Activated CD8-positive, alpha-beta memory T cell treated with anti-CD3 and anti-CD28 coated beads for 4 hours (primary cell): Measurements from ENCODE around the gene CAND2.
"Not testable (repeated sequence)": the region's sequence is repeated elsewhere in the genome, so short reads cannot be mapped to it uniquely, and the experiment has no call there.

Experiments used
- DNase-seq, 2 donors: peaks; one replicate each; pipeline ENCODE4 v3.0.0-alpha.2; 2020; ENCODE audit warnings: low read depth in 2 of 2

Gene CAND2

DNA sequence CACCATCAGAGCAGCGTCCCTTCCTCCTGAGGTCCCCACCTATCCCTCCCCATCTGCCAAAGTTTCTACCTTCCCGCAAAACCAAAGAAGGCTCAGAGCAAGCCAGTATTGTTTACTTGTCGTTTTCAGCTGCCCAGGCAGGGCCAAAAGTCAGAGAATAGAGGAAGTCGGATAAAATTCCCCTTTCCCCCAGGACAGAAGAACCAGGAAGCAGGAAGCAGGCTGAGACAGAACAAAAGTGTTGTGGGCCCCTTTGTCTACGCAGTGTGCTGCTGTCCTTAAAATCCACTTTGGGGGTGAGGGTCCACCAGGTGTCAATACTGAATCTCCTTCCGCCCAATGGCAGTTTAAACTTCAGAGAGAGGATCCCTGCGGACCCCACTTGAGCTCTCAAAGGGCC is 63.4 kb downstream of the CAND2 start:
- no peak for DNase-seq

DNA sequence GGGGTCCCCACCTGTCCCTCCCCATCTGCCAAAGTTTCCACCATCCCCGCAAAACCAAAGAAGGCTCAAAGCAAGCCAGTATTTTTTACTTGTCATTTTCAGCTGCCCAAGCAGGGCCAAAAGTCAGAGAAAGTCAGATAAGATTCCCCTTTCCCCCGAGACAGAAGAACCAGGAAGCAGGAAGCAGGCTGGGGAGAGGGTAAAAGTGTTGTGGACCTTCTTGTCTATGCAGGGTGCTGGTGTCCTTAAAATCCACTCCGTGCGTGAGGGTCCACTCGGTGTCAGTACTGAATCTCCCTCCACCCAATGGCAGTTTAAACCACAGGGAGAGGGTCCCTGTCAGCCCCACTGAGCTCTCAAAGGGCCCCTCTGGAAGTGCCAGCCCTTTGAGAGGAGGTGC is 65.1 kb downstream of the CAND2 start:
- DNase-seq = no peak

- no peak for DNase-seq
These were observed 65.9 kb downstream of the CAND2 start for GRCh38 chr3:12862387-12862786.

GRCh38 chr3:12865271-12865670 is 68.8 kb downstream of the CAND2 start:
- DNase-seq = no peak

- DNase-seq = no peak
These were observed 70.4 kb downstream of the CAND2 start for GRCh38 chr3:12866836-12867235.

DNA sequence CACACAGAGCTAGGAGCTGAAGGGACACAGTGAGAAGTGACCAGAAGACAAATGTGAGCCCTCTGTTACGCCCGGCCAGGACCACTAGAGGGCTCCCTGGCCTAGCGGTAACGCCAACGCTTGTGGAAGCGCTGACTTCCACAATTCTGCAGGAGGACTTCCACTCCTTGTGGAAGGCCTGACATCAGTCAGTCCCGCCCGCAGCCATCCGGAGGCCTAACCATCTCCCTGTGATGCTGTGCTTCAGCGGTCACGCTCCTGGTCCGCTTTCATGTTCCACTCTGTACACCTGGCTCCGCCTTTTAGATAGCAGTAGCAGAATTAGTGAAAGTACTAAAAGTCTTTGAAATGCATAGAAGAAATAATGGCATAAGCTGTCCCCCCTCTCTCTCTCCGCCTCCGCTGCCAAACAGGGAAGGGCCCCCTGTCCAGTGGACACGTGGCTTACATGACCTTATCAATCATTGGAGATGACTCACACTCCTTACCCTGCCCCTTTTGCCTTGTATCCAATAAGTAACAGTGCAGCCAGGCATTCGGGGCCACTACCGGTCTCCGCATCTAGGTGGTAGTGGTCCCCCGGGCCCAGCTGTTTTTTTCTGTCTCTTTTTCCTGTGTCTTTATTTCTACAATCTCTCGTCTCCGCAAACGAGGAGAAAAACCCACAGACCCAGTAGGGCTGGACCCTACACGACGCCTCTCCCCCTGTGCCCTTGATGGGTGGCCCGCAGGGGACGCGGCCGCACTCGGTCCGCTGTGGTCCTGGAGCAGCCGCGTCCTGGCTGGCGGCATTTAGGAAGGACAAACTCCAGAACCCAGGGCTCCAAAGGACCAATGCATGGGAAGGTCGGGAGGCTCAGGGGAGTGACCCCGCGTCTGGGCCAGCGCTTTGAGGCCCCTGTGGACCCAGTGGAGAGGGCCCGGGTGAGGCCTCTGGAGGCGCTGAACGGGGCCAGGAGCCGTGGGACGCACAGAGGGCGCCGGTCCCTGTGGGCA is 71.9 kb downstream of the CAND2 start:
- DNase-seq = peak in 1 of 2 donors; percentile 38

- no peak for DNase-seq
These were observed 72.6 kb downstream of the CAND2 start for GRCh38 chr3:12869035-12869621.

- DNase-seq = no peak
These were observed 74.5 kb downstream of the CAND2 start for GRCh38 chr3:12870942-12871341.

- no peak for DNase-seq
These were observed 75.0 kb downstream of the CAND2 start for GRCh38 chr3:12871404-12871983.

- no peak for DNase-seq
These were observed 79.7 kb downstream of the CAND2 start for GRCh38 chr3:12875857-12876836.

GRCh38 chr3:12877040-12877439 is 80.6 kb downstream of the CAND2 start:
- DNase-seq = no peak

GRCh38 chr3:12878141-12878574 is 81.7 kb downstream of the CAND2 start:
- no peak for DNase-seq

- DNase-seq = not testable (repeated sequence)
These were observed 82.3 kb downstream of the CAND2 start for GRCh38 chr3:12878758-12879157.

GRCh38 chr3:12879191-12879815 is 82.8 kb downstream of the CAND2 start:
- no peak for DNase-seq

DNA sequence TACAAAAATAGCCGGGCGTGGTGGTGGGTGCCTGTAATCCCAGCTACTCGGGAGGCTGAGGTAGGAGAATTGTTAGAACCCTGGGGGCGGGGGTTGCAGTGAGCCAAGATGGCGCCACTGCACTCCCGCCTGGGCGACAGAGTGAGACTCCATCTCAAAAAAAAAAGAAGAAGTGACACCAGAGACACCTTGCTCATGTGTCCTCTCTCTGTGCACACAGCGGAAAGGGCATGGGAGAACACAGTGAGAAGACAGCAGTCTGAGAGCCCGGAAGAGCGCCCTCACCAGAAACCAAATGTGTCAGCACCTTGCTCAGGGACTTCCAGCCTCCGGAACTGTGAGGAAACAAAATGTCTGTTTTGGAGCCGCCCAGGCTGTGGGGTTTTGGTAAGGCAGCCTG is 85.4 kb downstream of the CAND2 start:
- DNase-seq = not testable (repeated sequence)

DNA sequence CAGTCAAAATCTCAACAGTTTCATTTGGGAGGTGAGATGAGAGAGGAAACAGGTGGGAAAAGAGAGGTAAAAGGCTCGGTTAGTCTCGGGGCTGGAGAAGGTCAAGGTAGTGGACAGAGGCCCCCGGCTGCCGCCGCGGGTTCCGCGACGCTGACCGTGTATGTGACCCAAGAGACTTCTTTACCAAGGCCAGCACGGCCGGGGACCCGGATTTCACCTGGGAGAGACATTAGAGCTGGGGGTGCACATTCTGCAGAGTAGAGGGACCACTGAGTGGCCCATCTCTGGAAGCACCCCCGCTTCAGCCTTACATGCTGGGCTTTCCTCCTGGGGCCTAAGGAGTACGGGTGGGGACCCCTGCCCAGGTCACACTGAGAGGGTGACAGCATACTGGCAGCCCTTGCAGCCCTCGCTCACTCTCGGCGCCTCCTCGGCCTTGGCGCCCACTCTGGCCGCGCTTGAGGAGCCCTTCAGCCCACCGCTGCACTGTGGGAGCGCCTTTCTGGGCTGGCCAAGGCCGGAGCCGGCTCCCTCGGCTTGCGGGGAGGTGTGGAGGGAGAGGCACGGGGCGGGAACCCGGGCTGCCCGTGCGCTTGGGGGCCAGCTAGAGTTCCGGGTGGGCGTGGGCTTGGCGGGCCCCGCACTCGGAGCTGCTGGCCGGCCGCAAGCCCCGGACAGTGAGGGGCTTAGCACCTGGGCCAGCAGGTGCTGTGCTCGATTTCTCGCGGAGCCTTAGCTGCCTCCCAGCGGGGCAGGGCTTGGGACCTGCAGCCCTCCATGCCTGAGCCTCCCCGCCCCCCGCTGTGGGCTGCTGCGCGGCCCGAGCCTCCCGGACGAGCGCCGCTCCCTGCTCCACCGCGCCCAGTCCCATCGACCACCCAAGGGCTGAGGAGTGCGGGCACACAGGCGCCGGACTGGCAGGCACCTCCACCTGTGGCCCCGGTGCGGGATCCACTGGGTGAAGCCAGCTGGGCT is 86.1 kb downstream of the CAND2 start:
- DNase-seq = no peak

- DNase-seq = no peak
These were observed 87.8 kb downstream of the CAND2 start for GRCh38 chr3:12884186-12884680.
